ENCODE data around the gene ZNF318. TPM values are rescaled to one million over a fixed set of nuclear protein-coding genes. Genes with fewer than 3 reads are reported as not detected.

ZNF318 gene
- total RNA-seq, 1 experiment from 2014 or later, result 24.3 TPM

DNA sequence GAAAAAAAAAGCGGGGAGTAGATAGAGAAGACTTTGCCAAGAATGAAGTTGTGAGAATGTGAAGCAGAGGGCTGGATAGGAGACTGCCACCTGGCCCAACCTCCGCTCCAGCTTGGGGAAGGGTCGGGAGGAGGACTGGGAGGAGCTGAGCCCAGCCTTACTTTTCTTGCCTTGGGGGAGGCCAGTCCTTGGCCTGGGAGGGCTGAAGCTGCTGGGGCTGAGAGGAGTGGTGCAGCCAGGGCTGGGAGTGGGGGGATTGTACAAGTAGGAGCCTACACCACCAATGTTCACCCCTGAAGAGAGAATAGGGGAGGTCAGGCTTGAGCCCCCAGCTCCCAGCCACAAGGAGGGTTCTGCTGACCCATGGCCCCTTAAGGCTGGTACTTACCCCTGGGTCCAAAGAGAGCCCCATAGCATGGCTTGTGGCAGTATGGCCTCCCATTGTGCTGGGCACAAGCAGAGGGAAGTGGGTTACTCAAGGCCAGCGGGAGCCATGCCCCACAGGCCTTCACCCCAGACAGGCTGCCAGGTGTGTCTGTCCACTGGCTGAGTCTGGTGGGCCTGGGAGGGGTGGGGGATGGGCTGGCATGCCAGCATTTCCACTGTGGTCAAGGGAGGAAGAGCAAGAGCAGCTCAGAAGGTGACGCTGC is 61.9 kb downstream of the ZNF318 start:
- Mint-ChIP-seq H3K27ac (no peak overlapping the region), H3K4me1 (peaks cover 27% of the 10 kb centered on the region), H3K36me3 (peaks cover 5% of the 10 kb centered on the region), H3K9me3 (no peaks in the 10 kb centered on the region), H3K4me3 (peak overlapping the region; percentile 84), H3K27me3 (ENCODE audit: low read depth) (0 out of 2 replicates have a peak, but pooled peaks cover 4% of the 10 kb centered on the region)
- ATAC-seq (no peak), DNase-seq (ENCODE audit: low spot score) (no peak)
- CTCF ChIA-PET, result interaction anchor here (0.6 to 4.5 kb wide), 22 partner anchors 9 to 382 kb away, joined by 3 to 53 read pairs (median 5); partner anchors contain the start of genes DLK2, DNPH1, SLC22A7 and ZNF318
- POLR2A ChIA-PET, result interaction anchor here (0.5 to 1.7 kb wide), 7 partner anchors 8 to 1171 kb away, joined by 3 to 9 read pairs (median 4); partner anchors contain the start of genes CUL7 and SLC22A7
- TF ChIP-seq IRF2 (CRISPR knock-in tag; IDR thresholded peaks at IDR 0.05; ENCODE audit: borderline replicate concordance, low read depth), result no peak
- TF ChIP-seq GTF2I (CRISPR knock-in tag; conservative IDR thresholded peaks at IDR 0.05), result no peak
- no peak for TF ChIP-seq ZNF317 (CRISPR knock-in tag; IDR thresholded peaks at IDR 0.05; ENCODE audit: borderline replicate concordance, low read depth)
- TF ChIP-seq, protein P1, sequence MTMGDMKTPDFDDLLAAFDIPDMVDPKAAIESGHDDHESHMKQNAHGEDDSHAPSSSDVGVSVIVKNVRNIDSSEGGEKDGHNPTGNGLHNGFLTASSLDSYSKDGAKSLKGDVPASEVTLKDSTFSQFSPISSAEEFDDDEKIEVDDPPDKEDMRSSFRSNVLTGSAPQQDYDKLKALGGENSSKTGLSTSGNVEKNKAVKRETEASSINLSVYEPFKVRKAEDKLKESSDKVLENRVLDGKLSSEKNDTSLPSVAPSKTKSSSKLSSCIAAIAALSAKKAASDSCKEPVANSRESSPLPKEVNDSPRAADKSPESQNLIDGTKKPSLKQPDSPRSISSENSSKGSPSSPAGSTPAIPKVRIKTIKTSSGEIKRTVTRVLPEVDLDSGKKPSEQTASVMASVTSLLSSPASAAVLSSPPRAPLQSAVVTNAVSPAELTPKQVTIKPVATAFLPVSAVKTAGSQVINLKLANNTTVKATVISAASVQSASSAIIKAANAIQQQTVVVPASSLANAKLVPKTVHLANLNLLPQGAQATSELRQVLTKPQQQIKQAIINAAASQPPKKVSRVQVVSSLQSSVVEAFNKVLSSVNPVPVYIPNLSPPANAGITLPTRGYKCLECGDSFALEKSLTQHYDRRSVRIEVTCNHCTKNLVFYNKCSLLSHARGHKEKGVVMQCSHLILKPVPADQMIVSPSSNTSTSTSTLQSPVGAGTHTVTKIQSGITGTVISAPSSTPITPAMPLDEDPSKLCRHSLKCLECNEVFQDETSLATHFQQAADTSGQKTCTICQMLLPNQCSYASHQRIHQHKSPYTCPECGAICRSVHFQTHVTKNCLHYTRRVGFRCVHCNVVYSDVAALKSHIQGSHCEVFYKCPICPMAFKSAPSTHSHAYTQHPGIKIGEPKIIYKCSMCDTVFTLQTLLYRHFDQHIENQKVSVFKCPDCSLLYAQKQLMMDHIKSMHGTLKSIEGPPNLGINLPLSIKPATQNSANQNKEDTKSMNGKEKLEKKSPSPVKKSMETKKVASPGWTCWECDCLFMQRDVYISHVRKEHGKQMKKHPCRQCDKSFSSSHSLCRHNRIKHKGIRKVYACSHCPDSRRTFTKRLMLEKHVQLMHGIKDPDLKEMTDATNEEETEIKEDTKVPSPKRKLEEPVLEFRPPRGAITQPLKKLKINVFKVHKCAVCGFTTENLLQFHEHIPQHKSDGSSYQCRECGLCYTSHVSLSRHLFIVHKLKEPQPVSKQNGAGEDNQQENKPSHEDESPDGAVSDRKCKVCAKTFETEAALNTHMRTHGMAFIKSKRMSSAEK (CRISPR knock-in tag; IDR thresholded peaks at IDR 0.05; ENCODE audit: borderline replicate concordance), result no peak
- no peak for TF ChIP-seq EMX1 (CRISPR knock-in tag; IDR thresholded peaks at IDR 0.05)
- TF ChIP-seq, protein P2, sequence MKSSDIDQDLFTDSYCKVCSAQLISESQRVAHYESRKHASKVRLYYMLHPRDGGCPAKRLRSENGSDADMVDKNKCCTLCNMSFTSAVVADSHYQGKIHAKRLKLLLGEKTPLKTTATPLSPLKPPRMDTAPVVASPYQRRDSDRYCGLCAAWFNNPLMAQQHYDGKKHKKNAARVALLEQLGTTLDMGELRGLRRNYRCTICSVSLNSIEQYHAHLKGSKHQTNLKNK (CRISPR knock-in tag; IDR thresholded peaks at IDR 0.05), result no peak
- no peak for TF ChIP-seq GRHL2 (CRISPR knock-in tag; IDR thresholded peaks at IDR 0.05; ENCODE audit: insufficient replicate concordance, severe bottlenecking)
- TF ChIP-seq RORB (CRISPR knock-in tag; IDR thresholded peaks at IDR 0.05), result no peak
- TF ChIP-seq ZNF423 (CRISPR knock-in tag; IDR thresholded peaks at IDR 0.05), result no peak

DNA sequence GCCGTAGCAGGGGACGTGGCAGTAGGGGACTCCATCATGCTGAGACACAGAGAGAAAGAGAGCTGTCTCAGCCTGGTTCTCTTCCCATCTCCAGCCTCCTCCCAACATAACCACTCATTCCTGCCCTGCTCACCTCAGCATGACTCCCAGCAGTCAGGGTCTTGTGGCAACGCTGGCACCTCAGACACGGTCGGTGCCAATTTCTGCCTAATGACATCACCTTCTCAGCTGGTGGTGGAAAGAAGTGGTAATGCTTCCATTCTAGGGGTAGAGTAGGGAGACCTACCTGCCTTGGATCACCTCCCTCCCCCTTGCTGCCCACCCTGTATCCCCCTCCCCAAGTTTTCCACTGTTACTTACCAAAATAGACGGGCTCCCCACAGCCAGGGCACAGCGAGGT is 63.4 kb downstream of the ZNF318 start:
- ATAC-seq (no peak), DNase-seq (ENCODE audit: low spot score) (no peak)
- no peaks in the 10 kb centered on the region for H3K9me3 Mint-ChIP-seq
- POLR2A ChIA-PET, result interaction anchor here (1.8 kb wide), 1 partner anchor 9 kb away, joined by 5 read pairs; no protein-coding TSS in a partner anchor
- no peak overlapping the region for H3K27ac Mint-ChIP-seq
- peaks cover 27% of the 10 kb centered on the region for H3K4me1 Mint-ChIP-seq
- CTCF ChIA-PET, result interaction anchor here (4.4 to 4.5 kb wide), 2 partner anchors 18 to 29 kb away, joined by 46 to 53 read pairs; no protein-coding TSS in a partner anchor
- no peak overlapping the region for H3K4me3 Mint-ChIP-seq
- 0 out of 2 replicates have a peak, but pooled peaks cover 4% of the 10 kb centered on the region for H3K27me3 Mint-ChIP-seq (ENCODE audit: low read depth)
- peaks cover 5% of the 10 kb centered on the region for H3K36me3 Mint-ChIP-seq
- TF ChIP-seq, protein P1 (CRISPR knock-in tag; IDR thresholded peaks at IDR 0.05; ENCODE audit: borderline replicate concordance), result no peak

- Mint-ChIP-seq H3K4me1 (peaks cover 24% of the 10 kb centered on the region), H3K36me3 (peaks cover 5% of the 10 kb centered on the region), H3K4me3 (no peak overlapping the region), H3K9me3 (no peaks in the 10 kb centered on the region), H3K27me3 (ENCODE audit: low read depth) (0 out of 2 replicates have a peak, but pooled peaks cover 4% of the 10 kb centered on the region), H3K27ac (no peak overlapping the region)
- POLR2A ChIA-PET, result interaction anchor here (0.5 to 1.8 kb wide), 2 partner anchors 8 to 179 kb away, joined by 3 to 5 read pairs; no protein-coding TSS in a partner anchor
- no peak for DNase-seq (ENCODE audit: low spot score)
- CTCF ChIA-PET, result interaction anchor here (2.3 to 4.5 kb wide), 2 partner anchors 30 kb away, joined by 6 to 46 read pairs; no protein-coding TSS in a partner anchor
- no peak for ATAC-seq
- no peak for TF ChIP-seq CREM (CRISPR knock-in tag; IDR thresholded peaks at IDR 0.05)
- no peak for TF ChIP-seq NFE2L1 (CRISPR knock-in tag; IDR thresholded peaks at IDR 0.05)
- TF ChIP-seq, protein P3, sequence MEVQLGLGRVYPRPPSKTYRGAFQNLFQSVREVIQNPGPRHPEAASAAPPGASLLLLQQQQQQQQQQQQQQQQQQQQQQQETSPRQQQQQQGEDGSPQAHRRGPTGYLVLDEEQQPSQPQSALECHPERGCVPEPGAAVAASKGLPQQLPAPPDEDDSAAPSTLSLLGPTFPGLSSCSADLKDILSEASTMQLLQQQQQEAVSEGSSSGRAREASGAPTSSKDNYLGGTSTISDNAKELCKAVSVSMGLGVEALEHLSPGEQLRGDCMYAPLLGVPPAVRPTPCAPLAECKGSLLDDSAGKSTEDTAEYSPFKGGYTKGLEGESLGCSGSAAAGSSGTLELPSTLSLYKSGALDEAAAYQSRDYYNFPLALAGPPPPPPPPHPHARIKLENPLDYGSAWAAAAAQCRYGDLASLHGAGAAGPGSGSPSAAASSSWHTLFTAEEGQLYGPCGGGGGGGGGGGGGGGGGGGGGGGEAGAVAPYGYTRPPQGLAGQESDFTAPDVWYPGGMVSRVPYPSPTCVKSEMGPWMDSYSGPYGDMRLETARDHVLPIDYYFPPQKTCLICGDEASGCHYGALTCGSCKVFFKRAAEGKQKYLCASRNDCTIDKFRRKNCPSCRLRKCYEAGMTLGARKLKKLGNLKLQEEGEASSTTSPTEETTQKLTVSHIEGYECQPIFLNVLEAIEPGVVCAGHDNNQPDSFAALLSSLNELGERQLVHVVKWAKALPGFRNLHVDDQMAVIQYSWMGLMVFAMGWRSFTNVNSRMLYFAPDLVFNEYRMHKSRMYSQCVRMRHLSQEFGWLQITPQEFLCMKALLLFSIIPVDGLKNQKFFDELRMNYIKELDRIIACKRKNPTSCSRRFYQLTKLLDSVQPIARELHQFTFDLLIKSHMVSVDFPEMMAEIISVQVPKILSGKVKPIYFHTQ (CRISPR knock-in tag; IDR thresholded peaks at IDR 0.05), result no peak
- no peak for TF ChIP-seq USF1 (CRISPR knock-in tag; IDR thresholded peaks at IDR 0.05)
- TF ChIP-seq GRHL2 (CRISPR knock-in tag; IDR thresholded peaks at IDR 0.05; ENCODE audit: insufficient replicate concordance, severe bottlenecking), result no peak
- TF ChIP-seq ELF4 (CRISPR knock-in tag; IDR thresholded peaks at IDR 0.05; ENCODE audit: low read depth), result no peak
- TF ChIP-seq JUN (CRISPR knock-in tag; IDR thresholded peaks at IDR 0.05), result no peak
Measured at GRCh38 chr6:43304882-43305281, 64.6 kb downstream of the ZNF318 start.

All from WTC11 (cell line).